GF-D8 (cell line): Measurements from ENCODE around the gene NELFB.

ENCODE experiments used
- DNase-seq: peaks from one replicate; lab custom pipeline; 2025; lab: John Stamatoyannopoulos, UW

The NELFB gene

GRCh38 chr9:137254624-137255447 is at the start of gene NELFB:
Gene NELFB (plus strand): TSS chr9:137255327.
- peak; percentile 52 for DNase-seq

- DNase-seq, result no peak
Observed at GRCh38 chr9:137206602-137207001, 48.5 kb upstream of the NELFB start.

GRCh38 chr9:137211532-137211931 is 43.6 kb upstream of the NELFB start:
- no peak for DNase-seq

- DNase-seq, result no peak
Observed at GRCh38 chr9:137212520-137212919, 42.6 kb upstream of the NELFB start.

DNA sequence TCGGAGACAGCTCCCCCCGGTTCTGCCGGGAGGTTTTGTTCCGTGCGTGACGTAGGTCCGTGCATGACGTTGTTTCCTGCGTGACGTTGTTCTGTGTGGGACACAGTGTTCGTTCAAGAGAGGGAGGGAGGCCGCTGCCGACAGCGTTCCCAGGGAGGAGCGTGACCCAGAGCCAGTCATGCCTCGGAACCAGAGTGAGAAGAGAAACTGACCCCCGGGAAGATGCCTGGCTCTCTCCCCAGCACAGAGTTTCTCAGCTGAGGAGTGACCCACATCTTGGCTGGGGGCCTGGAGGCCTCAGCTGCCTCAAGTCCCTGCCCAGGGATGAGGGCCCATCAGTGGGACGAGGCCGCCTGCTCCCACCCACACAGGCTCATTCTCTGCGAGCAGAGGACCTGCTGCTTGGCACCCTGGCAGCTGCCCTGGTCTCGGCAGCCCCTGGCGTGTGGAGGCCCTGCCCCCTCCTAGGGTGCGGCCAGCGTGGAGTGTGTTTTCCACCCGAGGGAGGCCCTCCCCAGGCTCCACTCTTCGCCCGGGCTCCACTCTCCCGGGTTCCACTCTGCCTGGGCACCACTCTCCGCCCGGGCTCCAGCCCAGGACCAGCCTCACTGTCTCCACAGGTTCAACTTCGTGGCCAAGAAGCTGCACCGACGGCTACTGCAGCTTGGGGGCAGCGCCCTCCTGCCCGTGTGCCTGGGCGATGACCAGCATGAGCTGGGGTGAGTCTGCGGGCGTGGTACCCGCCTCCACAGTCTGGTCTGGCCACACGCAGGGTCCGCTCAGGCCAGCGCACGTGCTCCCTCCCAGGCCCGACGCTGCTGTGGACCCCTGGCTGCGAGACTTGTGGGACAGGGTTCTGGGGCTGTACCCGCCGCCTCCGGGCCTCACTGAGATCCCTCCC is 41.7 kb upstream of the NELFB start:
- no peak for DNase-seq

DNA sequence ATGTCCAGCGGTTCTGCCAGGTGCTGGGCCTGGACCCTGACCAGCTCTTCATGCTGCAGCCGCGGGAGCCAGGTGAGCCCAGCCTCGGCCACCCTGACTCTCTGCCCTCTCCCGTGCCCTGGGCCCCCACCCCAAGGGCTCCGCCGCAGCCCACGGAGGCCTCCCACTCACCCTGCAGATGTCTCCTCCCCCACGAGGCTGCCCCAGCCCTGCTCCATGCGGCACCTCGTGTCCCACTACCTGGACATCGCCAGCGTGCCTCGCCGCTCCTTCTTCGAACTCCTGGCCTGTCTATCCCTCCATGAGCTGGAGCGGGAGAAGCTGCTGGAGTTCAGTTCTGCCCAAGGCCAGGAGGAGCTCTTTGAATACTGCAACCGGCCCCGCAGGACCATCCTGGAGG is 40.5 kb upstream of the NELFB start:
- DNase-seq, result no peak

GRCh38 chr9:137215196-137215986 is 39.7 kb upstream of the NELFB start:
- DNase-seq, result no peak

- DNase-seq, result no peak
Observed at GRCh38 chr9:137216188-137216965, 38.8 kb upstream of the NELFB start.

GRCh38 chr9:137217276-137218211 is 37.6 kb upstream of the NELFB start:
- DNase-seq, result no peak

DNA sequence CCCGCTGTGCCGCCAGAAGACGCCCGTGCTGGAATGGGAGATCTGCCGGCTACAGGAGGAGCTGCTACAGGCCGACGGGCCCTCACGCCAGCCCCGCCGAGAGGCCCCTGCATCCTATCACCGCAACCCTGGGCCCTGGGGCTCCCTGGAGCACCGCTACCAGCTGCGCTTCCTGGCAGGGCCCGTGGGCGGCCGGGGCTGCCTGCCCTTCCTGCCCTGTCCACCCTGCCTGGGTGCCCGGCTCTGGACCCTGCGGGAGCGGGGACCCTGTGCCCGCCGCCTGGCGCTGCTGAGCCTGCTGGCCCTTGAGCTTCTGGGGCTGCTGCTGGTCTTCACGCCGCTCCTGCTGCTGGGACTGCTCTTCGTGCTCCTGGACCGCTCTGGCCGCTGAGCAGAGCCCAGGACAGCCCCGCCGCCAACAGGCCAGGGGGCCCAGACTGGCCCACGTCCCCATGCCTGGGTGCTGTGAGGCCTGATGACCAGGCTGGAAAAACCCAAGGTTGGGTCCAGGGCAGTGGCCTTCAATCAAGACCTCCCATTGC is 36.8 kb upstream of the NELFB start:
- no peak for DNase-seq

- DNase-seq, result no peak
Observed at GRCh38 chr9:137218754-137219271, 36.3 kb upstream of the NELFB start.

DNA sequence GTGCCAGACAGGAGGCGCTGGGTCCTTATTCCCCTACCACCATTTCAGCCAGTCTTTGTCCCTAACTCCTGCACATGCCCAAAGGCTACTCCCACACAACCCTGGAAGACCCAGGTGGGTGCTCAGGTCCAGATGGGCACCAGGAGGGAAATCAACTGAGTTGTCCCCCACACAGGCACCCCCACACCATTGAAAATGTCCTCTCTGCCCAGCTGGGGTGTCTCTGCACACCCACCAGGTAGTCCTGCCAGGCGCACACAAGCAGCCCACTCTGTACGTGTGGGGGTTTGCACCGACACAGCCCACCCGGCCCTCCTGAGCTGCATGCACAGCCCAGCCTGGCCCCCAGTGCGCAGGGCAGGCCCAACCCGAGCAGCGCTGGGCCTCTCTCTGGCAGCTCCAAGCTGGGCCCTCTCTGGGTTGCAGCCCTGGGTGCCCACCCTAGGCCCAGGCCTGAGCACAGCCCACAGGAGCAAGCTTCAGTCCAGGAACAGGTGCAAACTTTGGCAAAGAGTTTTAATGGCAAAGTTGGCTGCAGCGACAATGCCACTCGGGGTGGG is 35.3 kb upstream of the NELFB start:
- DNase-seq, result no peak

- DNase-seq, result no peak
Observed at GRCh38 chr9:137220317-137221094, 34.6 kb upstream of the NELFB start.

- DNase-seq, result no peak
Observed at GRCh38 chr9:137221095-137221505, 34.0 kb upstream of the NELFB start.

- DNase-seq, result no peak
Observed at GRCh38 chr9:137221506-137222111, 33.5 kb upstream of the NELFB start.

- no peak for DNase-seq
Observed at GRCh38 chr9:137222190-137223077, 32.7 kb upstream of the NELFB start, which contains the start of gene RNF208. Gene RNF208 (minus strand): TSS chr9:137222240. CDS start chr9:137221212, 1,028 bp downstream.
